Inflammatory macrophage treated with lipopolysaccharide for 4 hours (primary cell): Measurements from ENCODE around the gene PPM1K.
A peak's percentile ranks its signal among the peaks of the same experiment; 100 is the strongest.

ENCODE experiments used
- DNase-seq: peaks from one replicate; pipeline ENCODE4 v3.0.0-alpha.2; 2020

Gene PPM1K

GRCh38 chr4:88276952-88277710 lies 7.2 kb downstream of the PPM1K start:
- DNase-seq: peak; percentile 27

- no peak for DNase-seq
Measured at GRCh38 chr4:88275949-88276515, 8.3 kb downstream of the PPM1K start.

- DNase-seq: peak; percentile 67
Measured at GRCh38 chr4:88275516-88275915, 8.8 kb downstream of the PPM1K start.

DNA sequence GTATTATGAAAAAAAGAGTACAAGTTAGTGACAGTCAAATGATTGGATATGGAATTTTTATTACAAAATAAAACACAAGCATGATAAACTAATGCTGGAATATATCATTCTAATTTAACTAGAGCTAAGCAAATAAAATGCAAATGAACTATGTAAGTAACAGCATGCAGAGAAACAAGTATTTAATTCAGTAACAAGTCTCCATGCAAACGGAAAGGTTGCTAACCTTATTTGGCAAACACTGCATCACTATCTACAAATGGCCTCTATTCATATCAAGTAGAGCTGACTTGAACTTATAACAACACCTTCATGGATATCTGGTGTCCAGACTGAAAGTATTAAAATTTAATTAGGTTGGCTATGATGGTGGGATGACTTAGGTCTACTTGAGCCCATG lies 15.4 kb downstream of the PPM1K start:
- DNase-seq: no peak

- DNase-seq: no peak
Measured at GRCh38 chr4:88264336-88264735, 20.0 kb downstream of the PPM1K start.

DNA sequence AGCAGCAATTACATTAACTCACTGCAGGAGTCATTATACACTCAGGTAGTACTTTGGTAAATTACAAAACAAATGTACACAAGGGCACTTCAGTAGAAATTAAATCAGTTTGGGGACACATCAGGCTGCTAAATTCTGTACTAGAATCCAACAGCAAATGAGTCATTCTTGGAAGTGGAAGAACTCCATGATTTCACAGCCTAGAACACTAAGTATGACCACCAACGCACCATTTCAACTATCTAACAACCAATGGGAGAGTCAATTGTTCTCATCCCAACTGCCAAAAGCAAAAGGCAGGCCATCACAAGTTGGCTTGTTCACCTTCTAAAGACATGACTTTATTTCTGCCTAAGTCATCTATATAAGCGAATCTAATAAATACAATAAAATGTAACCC lies 26.6 kb downstream of the PPM1K start:
- DNase-seq: no peak

- DNase-seq: no peak
Measured at GRCh38 chr4:88255111-88255510, 29.2 kb downstream of the PPM1K start.

DNA sequence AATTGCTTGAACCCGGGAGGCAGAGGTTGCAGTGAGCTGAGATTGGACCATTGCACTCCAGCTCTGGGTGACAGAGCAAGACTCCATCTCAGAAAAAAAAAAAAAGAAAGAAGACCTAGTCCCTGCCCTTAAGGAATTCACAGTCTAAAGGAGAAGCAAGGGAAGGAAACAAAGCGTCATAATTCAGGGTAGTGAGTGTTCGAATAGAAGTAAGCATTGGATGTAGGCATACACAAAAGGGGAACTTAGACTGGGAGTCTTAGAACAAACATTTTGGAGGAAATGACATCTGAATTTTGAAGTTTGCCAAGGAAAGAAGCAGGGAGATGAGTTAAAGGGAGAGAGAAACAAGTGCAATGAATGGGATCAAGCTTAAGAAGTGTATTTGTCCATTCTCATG lies 32.4 kb downstream of the PPM1K start:
- DNase-seq: peak; percentile 51

DNA sequence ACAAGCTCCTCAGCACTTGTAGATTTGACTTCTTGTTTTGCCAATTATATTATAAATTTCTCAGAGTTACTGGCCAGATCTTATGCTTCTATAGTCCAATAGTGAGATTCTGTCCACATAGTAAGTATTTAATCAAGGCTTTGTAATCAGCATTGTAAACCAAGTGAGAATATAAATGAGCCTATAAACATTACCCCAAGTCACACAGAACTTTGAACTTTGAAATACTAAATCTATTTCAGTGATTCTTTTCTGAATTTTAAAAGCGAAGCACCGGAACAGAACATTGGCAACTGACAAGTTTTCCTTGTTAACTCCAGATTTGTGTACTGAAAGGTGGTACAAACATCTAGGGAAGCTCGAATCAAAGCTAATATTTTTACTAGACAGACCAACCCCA lies 37.2 kb downstream of the PPM1K start:
- no peak for DNase-seq

GRCh38 chr4:88246600-88246999 lies 37.8 kb downstream of the PPM1K start:
- no peak for DNase-seq

DNA sequence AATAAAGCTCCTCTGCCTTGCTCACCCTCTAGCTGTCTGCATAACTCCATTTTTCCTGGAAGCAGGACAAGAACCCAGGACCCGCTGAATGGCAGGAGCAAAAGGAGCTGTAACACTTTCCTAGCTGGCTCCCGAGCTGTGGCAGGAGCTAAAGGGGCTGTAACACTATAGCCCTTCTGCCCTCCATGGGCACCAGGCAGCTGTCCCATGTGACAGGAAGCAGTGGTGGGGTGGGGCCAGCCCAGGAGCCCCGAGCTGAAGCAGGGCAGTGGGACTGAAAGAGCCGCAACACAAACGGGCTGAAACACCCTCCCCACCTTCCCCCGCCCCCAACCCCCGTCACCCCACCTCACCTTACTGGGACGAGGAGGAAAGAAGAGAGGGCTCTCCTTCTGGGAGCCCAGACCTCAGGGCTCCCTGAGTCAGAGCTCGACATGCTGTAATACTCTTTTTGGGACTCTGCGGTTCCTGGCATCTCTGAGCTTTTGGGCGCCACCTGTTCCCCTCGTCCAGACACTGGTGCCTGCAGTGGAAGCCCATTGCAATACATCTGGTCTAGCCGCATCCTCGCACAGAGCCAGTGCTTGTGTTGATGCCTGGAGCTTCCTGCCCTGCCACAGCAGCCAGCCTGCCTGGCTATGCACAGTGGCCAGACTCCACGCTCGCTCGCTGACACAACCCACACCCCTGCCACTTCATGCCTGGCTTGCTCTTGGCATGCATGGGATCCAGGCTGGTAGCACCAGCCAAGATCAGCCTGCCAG lies 39.4 kb downstream of the PPM1K start:
- no peak for DNase-seq

DNA sequence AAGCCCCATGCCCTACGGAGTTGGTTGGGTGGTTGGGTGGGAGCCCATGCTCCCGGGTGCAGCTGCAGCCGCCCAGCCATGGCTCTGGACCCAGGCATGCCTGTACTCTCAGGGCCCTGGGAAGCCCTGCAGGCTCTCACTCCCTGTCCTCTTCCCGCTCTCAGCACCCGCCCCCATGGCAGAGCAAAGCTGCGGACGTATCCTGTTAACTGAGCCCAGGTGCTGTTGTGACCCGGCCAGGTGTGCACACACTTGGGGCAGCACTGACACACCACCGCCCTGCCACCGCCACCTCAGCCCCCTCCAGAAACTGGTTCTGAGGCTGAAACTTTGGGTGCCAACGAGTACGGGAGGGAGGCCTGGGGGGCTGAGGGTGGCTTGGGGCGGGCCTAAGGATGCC lies 40.3 kb downstream of the PPM1K start:
- no peak for DNase-seq

- no peak for DNase-seq
Measured at GRCh38 chr4:88242144-88242543, 42.2 kb downstream of the PPM1K start.

DNA sequence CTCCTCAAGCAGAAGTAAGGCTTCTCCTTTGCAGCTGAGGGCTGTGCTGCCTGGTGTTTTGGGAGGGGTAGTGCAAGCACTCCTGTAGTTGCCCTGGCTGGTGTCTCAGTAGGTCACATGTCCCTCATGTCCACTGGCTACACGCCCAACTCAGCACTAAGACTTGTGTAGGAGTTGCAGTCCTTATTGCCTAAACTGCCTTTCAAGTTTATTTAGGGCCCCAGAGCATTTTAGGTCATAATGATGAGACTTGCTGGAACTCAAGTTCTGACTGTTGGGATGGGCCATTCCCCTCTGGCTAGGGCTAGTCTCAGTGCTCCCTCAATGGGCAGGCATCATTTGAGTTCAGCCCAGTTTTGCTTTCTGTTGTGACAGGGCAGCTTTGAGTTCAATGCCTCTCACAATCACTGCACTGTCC lies 44.1 kb downstream of the PPM1K start:
- DNase-seq: peak; percentile 73

GRCh38 chr4:88230969-88231771 lies 53.2 kb downstream of the PPM1K start:
- no peak for DNase-seq

- no peak for DNase-seq
Measured at GRCh38 chr4:88230461-88230891, 53.9 kb downstream of the PPM1K start.

DNA sequence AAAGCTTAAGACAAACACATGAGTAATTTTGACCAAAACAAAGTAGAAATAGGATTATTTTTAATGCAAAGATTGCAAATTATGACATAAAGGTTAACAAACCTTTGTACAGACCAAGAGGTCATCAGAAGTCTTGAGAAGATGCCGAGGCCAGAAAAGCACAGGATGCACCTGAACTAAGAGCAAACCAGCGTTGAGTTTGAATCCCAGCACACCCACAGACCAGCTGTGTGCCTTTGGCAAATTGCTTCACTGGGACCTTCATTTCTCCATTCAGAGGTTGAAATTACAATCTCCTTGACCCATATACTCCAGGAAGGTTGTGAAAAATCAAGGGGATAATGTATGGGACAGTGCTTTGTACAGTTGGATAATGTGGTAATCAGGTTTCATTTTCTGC lies 56.6 kb downstream of the PPM1K start:
- DNase-seq: no peak

GRCh38 chr4:88226143-88226542 lies 58.2 kb downstream of the PPM1K start:
- no peak for DNase-seq

- peak; percentile 43 for DNase-seq
Measured at GRCh38 chr4:88225232-88226105, 58.9 kb downstream of the PPM1K start.

DNA sequence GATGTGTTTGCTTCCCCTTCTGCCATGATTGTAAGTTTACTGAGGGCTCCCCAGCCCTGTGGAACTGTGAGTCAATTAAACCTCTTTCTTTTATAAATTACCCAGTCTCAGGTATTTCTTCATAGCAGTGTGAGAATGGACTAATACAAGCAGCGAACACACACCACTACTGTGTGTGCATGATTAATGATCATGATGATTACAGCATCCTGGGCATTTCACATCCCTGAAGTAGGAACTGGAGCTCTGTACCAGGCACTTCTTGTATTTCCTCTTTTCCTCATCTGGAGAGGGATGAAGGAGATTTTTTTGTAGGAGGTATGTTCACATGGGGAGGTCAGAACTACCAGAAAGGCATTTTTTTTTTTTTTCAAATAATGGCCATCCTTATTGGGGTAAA lies 60.8 kb downstream of the PPM1K start:
- DNase-seq: peak; percentile 85

DNA sequence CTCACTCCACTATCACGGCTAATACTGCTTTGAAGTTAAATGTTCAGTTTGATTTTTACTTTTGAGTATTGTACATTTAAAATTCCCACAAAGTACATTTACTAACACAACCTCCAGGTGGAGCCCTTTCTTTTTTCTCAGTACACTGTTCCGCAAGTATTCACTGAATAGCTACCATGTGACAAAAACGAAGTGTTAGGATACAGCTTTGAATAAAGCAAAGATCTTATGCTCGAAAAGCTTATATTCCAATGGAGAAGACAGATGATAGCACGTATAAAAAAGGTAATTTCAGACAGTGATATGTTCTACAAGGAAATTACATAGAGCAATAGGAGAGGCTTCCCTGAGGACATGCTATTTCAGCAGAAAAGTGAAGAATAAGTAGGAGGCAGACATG lies 65.3 kb downstream of the PPM1K start:
- DNase-seq: peak; percentile 65

- DNase-seq: no peak
Measured at GRCh38 chr4:88217169-88217568, 67.2 kb downstream of the PPM1K start.
